ENCODE results near the gene POU3F3.

- TF ChIP-seq CTCF (IDR thresholded peaks at IDR 0.05) (no peak), POLR2AphosphoS5 (IDR thresholded peaks at IDR 0.05) (no peak)
These were observed 47.3 kb downstream of the POU3F3 start for GRCh38 chr2:104901037-104901881.
